GM12801 (cell line): ENCODE measurements around the gene PABPC1L.

Experiments used
- CTCF ChIP-seq: IDR thresholded peaks from one replicate; pipeline ENCODE4 v1.5.1; 2011; ENCODE audit warnings: control low read depth; ENCODE audit not compliant: insufficient read length; ENCODE audit errors: extremely low read depth

The PABPC1L gene

GRCh38 chr20:44948513-44948912, 38.7 kb downstream of the PABPC1L start:
- TF ChIP-seq CTCF = no peak

GRCh38 chr20:44950368-44950767, 40.5 kb downstream of the PABPC1L start:
- no peak for TF ChIP-seq CTCF

DNA sequence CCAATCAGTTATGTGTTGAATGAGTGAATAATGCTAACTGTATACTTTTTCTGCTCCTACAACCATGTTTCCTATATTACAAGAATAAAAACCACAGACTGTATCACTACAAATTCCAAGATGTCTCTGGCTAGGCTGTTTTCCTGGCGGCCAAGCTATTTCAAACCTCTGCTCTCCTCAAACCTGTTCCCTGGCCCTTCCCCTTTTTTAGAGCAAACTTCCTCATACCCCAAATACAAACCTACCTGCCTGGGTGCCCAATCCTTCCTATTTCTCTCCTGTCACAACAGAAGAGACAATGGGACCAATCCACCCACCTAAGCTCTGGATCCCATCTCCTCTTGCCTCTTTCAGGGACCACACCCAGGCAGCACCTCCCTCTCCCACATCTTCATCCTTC, 42.9 kb downstream of the PABPC1L start:
- no peak for TF ChIP-seq CTCF

GRCh38 chr20:44954211-44954610, 44.4 kb downstream of the PABPC1L start:
- no peak for TF ChIP-seq CTCF

GRCh38 chr20:44955270-44955669, 45.4 kb downstream of the PABPC1L start:
- no peak for TF ChIP-seq CTCF

- no peak for TF ChIP-seq CTCF
Observed at GRCh38 chr20:44956410-44956809, 46.5 kb downstream of the PABPC1L start.

DNA sequence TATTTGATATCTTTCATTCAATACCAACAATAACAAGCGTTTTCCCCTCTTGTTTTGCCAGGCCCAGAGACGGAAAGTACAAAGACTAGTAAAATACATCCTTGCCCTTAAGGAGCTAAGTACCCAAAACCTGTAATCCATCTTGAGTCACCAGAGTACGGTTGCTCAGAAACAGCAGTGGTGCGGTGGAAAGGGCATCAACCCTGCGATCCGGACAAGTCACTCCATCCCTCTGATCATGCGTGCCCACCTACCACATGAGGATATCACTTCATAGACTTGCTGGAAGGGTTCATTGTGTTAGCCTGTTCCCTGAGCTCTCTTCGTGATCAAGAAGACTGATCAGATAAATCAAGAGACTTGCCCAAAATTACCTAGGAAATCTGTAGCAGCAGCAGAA, 48.4 kb downstream of the PABPC1L start:
- TF ChIP-seq CTCF = no peak

DNA sequence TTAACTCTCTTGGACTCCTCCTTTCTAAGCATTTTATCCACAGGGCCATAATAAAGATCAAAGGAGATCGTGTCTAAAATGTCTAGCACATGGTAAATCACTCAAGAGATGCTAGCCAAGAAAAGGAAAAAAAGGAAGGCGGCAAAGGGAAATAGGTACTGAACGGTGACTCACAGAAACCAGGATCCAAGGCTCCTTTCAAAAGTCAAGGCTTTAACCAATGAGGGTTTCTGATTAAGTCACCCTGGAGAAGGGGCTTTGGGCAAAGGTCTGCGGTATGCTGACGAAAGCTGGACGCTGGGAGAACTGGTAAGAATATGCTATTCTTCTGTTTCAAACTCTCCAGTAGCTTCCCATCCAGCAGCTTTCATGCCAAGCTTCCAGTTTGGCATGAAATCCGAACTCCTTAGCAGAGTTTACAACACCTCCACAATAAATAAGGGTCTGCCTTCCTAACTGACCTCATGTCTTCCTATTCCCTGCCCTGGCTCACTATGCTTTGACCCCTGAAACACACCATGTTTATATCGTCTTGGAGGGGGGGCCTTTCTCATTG, 49.3 kb downstream of the PABPC1L start:
- TF ChIP-seq CTCF = no peak
